Measurements from ENCODE around the gene HOXB6.

The HOXB6 gene

DNA sequence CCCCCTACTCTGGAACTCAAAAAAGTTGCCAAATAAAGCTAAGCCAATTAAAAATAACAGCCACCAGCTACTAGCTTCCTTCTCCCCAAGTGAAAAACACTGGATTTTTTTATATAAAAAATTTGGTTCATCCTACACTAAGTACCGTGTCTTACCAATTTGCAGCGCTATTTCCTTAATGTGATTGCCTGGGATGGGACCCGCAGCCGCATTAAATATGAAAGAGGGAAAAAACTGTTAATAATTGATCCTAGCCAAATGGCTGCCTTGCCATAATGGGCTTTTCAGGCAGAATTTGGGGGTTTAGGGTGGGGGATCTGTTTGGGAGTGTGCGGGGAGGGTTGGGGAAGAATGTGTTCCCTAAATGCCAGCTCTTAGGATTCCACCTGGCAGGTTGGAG is 19.3 kb upstream of the HOXB6 start:
- in situ Hi-C loops (cut with MboI; ENCODE audit: low sequenced_read_pairs), result no loop called here

DNA sequence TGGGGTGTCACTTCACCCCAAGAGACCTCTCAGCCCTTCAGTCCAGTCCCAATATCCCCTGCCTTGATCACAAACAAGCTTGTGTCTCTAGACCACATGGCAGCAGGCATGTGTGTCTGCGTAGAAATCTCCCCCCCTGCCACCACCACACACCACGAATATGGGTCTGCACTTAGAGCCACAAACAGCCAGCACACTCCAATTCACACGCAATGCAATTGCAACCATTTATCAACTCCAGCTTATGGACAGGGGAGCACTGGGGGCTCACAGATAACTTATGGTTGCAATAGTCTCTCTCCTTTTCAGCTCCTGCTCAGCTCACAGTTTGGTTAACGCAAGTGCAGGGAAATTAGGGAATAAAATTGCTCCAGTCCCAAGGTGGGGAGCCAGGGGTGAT is 18.8 kb upstream of the HOXB6 start:
- in situ Hi-C loops (cut with MboI; ENCODE audit: low sequenced_read_pairs), result no loop called here

DNA sequence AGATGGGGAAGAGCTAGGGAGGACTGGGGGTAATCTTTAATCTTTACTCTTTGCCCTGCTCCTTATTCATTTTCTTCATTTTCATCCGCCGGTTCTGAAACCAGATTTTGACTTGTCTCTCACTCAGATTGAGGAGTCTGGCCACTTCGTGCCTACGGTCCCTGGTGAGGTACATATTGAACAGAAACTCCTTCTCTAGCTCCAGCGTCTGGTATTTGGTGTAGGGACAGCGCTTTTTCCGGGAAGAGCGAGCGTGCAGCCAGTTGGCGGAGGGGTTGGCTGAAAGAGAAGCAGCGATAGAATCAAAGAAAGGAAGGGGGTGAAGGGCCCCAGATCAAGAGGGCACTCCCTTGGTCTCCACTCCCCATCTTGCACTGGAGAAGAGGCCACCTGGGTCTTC is 18.1 kb upstream of the HOXB6 start:
- in situ Hi-C loops (cut with MboI; ENCODE audit: low sequenced_read_pairs), result no loop called here

DNA sequence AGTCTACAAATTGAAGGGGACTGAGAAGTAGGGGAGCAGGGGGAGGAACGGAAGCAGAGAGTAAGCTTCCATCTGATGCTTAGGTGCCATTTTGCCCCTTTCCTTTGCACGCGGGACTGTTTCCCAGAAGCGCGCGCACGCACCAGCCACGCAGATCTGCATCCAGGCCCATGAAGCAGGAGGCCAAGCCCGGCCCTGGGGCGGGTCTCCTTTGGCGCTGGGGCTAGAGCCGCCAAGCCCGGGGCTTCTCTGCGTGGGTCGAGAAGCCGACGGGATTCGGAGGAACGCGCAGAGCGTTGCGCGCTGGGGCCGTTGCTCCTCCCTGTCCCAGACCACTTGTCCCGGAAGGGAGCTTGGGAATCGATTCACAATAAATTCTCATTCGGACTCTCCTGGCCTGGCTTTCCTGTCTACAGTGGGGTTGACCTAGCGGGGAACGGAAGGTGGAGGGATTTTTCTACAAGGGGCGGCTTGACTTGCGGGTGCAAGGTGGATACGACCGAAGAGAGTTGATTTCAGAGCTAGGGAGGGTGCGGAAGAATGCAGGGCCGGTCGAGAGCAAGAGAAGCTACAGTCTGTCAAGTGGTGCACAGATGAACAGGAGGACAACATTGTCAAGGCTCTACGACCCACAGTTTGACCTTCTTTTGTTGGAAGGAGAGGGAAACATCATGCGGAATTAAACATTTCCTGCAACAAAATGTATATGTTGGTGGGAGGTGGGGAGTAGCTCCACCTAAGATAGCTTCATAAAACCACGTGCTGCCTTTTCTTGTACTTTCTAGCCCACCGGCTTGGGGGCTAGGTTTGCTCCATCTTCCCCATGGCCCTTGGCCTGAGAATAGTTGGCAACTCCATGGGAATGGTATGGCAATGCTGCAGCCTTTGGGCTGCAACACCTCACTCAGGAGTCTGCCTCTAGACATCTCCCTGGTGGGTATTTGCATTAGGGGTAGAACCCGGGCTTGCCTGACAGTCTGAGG is 16.9 kb upstream of the HOXB6 start:
- in situ Hi-C loops (cut with MboI; ENCODE audit: low sequenced_read_pairs), result no loop called here

DNA sequence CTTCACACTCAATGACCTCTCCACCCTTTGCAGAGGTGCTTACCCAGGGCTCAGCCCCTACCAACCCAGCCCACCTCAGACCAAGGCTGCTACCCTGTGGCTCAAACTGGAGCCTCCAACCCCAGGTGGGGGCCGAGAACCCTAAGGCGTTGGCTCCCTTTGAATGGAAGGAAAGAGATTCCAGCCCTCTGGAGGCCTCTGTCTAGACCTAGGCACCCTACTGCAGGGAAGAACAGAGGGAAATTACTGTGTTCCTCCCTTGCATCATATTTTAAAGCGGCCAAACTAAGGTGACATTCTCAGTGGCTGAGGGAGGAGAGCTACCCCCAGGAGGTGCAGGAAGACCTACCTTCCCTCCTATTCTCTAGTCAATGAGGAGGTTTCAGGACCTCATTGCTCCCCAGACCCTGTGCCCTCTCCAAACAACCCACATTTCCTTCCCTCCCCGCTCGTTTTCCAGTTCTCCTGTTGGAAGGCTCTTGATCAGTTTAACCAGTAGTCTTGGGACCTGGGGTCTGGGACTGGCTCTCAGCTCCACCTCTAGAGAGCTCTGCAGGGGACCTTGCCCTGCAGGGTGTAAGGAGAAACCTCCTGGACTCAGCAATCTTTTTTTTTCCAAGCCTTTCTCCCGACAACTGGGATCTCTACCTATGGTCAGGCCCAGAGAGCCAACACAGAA is 15.8 kb upstream of the HOXB6 start:
- in situ Hi-C loops (cut with MboI; ENCODE audit: low sequenced_read_pairs), result no loop called here

DNA sequence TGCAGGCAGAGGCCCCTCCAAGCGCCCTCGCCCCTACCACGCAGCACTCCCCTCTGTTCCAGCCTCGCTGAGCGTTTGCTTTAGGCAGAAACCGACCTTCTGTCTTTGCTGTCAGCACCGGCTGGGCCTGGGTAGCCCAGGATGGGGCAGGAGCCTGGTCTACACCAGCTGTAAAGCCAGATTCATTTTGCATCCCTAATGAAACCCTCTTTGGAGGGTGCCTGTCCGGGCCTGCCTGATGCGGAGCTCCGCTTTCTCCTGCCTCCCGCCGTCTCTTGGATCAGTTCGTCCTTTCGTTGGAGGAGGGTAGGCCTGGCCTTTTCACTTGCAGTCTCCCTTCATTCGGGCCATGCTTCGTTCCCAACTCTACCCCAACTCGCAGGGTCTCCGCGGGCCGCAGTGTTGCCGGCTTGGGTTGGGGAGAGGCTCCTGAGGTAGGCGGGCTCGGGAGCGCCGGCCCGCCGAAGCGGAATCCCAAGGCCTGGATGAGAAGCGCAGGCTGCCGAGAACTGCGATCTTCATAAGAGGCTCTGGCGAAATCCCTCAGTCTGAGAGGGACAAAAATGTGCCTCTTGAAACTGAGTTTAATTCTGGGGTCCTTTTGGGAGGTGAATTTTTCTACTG is 15.2 kb upstream of the HOXB6 start:
- in situ Hi-C loops (cut with MboI; ENCODE audit: low sequenced_read_pairs), result no loop called here

DNA sequence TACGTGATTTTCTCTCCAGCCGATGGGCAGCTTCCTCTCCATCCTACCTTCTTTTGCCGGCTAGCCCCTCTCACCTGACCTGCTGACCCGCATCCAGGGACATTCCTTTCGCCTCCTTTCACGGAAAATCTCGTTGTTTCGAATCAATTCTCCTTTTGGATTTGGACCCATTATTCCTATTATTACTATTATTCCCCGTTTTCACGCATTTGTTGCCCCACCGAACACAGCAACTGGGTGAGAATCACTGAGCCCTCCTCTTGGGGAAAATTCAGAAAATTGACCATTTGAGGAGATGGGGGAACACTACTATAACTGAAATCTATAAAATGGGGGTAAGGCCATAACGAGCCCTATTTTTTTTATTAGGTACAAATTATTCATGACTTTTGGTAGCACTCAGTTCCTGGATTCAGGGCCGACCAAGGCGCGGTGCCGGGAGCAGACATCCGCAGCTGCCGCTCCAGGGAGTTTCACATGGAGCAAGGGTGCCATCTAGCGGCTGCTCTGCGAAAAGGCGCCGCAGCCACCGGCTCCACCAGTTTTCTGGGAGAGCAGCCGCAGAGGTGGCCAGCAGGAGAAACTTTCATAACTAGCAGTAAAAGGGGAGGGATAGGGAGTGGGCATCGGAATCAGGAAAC is 13.6 kb upstream of the HOXB6 start:
- in situ Hi-C loops (cut with MboI; ENCODE audit: low sequenced_read_pairs), result no loop called here

DNA sequence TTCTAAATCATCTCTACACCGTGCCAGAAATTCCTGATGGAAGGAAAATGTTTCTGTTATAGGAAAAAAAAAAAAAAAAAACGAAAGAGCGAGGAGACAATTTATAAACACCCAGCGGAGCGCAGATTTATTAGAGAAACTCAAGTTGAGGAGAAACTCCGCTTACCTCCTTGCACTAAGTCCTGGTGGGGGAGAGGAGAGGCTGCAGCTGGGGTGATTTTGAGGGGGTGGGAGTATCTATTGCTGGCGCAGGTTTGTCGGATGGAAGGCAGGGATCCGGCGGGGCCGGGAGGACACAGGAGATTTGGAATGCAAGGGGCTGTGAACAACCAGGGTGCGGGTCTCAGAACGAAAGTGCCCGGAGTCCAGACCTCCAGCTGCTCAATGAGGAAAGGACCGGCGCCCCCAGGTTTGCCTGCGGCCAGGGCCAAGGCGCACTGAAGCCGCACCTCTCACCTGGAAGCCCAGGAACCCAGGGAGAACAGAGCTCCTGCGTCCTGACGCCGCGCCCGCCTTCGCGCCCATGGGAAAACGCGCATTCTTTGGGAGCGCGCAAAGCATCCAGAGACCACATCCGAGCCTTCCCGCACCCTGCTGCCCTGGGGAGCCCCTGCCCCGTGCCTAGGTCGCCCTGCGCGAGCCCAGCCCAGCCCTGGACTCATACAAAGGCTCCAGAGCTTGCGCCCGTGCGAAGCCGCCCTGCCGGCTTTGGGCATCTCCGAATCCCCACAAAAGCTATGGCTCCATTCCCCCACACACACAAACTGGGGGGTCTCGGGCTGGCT is 12.9 kb upstream of the HOXB6 start:
- in situ Hi-C loops (cut with MboI; ENCODE audit: low sequenced_read_pairs), result no loop called here

DNA sequence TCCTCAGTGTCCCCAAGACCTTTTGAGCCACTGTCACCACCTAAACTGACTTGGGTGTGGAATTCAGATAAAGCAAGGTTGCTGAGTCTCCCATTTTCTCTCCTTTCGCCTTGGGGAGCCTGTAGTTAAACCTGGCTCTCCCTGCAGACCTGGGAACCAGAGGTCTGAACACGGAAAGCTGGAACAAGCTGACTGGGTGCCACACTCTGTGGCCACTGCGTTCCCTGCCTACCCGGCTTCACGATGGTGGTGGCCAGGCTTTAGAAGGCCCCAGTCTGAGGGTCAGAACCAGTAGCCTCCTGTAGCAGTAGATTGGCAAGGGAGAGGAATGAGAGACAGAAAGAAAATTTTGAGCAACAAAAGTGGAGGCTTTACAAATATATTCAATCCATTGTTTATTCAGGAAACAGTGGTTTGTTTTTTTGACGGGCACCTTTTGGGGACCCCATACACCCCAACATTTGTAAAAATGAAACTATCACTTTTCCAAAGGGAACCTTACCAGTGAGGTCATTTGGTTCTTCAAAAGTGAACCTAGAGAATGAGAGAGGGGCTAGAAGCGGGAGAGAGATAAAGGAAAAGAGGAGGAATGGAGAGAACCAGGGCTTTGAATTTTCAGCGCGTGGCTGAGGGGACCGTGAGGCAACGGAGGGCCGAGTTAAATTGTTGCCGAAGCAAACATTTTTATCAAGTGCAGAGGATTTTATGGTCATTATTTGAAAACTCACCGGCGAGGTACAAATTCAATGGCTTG is 12.1 kb upstream of the HOXB6 start:
- in situ Hi-C loops (cut with MboI; ENCODE audit: low sequenced_read_pairs), result no loop called here

DNA sequence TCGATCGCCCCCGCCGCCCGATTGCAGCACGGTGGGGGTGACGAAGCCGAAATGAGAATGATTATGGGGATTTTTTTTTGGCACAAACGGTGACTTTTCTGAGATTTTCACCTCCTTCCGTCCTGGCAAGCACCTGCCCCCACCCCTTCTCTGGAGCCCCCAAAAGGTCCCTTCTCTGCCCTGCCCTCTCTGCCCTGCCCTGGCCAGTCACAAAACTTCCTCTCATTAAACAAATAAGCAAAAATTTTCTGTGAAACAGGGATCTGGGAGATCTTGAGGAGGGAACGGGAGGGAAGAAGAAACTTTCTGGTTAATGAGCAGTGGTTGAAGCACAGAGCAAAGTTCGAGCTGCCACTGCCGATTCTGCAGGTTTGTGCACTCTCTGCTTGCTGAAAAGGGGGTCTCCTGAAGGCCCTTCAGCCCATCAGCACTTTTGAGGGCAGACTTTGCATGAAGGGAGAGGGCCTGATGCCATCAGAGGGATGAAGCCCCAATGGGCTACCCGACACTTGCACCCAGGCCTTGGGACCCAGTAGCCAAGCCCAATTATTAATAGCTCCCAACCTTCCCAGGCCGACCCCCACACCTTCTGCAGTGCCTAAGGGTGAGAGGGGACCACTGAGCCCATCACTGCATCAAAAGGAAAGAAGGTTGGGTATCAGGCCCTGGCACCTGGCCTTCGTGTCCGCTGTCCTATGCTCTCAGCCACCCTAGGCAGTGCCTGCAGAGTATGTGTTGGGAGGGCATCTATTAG is 11.4 kb upstream of the HOXB6 start:
- in situ Hi-C loops (cut with MboI; ENCODE audit: low sequenced_read_pairs), result no loop called here

DNA sequence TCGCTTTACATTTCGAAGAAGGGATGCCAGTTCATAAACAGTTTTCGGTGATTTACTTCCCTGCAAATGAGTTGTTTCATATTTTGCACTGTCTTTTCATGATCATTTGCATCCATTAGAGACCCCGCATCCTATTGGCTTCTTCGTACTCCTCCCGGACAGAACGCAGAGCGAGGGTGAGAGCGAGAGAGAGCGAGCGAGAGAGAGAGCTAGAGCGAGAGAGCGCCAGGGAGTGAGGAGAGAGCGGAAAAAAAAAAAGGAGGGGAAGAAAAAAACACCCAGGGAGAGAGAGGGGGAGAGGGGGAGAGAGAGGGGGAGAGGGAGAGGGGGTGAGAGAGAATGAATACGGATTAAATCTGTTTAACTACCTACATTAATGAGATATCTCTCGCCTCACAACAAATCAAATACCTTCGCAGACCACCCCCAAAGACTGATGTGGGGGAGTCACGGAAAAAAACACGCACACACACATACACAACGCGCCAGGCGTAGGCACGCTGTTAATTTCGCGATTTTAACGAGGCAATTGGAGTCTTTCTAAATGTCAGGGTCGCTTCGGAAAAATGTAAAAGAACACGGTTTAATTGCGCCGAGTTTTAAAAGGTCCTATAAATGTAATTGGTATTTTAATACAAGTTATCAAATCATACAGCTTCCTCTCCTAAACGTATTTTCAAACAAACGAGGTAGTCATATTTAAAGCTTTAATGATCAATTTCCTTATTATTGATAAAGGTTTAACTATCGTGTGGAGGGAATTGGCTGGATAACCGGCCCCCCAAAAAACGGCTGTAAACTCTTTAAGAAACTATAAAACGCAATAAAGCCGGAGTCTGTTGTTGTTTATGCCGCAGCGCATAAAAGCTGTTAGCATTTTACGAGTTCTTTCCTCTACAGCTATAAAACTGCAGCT is 10.5 kb upstream of the HOXB6 start, which contains the start of gene HOXB8:
TSS of gene HOXB8 (minus strand) at position 246 of the 916 bp plus-strand sequence. CDS start 588 bp downstream, outside the sequence.
- in situ Hi-C loops (cut with MboI; ENCODE audit: low sequenced_read_pairs), result no loop called here

DNA sequence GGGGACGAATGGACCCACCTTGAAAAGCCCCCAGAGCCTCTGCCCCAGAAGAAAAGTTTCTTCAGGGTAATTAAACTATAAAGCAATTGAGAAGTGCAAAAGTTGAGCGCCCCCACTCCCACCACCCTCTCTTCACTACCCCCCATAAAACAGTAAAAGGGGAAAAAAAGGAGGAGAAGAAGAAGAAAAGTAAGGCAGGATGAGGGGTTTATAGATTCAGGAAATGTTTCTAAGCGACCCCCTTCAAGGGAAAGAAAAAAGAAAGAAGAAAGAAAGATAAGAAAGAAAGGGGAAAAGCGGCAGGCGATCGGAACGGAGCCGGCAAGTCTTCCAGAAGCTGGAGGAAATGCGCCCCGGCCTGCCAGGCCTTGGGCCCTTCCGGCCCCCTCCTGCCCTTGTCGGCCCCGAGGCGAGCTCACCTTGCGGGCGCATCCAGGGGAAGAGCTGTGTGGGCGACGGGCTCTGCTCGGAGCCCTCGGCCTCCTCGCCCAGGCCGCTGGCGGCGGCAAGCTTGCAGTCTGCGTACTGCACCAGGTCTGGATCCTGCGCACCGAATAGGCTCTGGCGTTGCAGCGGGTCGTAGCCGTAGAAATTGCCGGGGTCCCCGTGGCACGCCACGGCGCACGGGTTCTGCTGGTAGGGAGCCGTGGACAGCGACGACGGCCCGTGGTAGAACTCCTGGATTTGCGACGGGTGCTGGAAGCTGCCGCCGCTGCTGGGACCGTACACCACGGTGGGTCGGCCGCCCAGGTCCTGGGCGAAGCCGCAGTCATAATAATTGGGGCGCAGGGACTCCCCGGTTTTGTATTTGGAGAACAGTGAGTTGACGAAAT is 9.3 kb upstream of the HOXB6 start:
- in situ Hi-C loops (cut with MboI; ENCODE audit: low sequenced_read_pairs), result no loop called here

DNA sequence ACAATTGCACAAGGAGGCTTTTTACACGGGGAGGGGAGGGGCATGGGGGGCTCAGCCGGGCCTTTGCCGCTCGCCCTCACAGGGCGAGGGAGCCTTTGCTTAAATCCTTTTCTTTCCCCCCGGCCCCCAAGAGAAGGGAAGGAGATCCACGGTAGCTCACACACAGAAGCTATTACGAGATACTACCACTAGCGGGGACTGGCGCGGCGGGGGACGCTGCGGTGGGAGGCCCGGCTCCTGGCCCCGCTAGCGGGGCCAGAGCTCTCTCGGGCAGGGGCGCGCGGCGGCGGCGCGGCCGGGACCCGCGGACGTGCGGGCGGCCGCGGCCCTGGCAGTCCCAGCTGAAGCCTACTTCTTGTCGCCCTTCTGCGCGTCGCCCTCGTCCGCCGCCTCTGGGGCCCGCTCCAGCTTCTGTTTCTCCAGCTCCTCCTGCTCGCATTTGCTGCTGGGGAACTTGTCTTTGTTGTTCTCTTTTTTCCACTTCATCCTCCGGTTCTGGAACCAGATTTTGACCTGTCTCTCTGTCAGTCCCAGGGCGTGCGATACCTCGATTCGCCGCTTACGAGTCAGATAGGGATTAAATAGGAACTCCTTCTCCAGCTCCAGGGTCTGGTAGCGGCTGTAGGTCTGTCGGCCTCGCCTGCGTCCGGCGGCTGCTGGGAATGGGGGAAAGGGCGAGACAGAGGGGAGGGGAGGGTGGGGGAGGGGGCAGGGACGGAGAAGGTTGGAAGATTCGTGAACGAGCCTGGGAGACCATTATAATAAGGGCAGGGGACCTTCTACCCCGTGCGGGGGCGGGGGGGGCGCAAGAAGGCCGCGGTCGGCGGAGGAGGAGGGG is 8.3 kb upstream of the HOXB6 start:
- in situ Hi-C loops (cut with MboI; ENCODE audit: low sequenced_read_pairs), result no loop called here

DNA sequence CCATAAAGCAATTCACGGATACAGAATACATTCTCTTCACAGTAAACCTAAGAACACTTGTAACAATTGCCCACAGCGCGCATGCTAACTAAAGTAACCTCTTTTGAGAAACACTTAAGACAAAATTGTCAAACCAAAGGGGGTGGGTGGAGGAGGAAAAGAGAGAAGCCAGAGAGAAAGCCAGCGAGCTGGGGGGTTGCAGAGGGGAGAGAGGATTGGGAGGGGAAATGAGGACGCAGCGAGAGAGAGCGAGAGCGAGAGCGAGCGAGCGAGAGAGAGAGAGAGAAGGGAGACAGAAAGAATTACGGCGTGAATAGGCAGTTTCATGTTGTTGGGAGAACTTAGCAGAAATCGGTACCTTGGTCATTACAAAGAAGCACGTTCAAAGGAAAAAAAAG is 7.7 kb upstream of the HOXB6 start:
- in situ Hi-C loops (cut with MboI; ENCODE audit: low sequenced_read_pairs), result no loop called here

DNA sequence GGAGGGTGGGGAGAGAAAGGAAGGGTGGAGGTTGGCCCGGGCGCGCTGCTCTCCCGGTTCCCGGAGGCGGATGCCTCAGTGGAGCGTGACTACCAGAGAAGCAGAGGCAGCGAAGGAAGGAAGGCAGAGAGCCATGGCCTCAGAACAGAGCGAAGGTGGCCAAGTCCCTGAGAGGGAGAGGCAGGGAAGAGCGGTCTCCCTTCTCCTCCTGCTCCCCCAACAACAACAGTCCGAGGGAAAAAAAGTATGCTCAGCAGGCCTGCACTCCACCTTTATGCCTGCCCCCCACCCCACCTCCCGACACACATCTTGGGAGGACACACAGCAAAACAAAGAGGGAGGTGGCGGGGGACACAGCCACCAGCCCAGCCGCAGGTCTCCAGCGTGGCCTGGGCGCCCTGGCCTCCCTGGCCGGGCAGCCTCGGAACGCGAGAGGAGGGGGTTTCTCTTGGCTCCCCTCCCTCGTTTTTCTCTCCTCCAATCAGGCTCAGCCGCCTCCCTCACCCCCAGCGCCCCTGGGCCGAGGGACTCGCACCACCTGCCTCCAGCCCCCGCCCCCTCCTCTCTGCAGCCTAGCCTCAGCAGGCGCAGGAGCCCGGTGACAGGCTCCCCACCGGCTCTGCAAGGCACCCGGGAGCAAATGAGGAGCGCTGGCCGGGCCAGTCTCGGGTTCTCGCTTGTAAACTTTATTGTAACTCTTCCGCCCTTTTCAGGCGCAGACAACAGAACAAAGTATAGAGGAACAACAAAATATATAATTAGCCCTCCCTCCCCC is 7.1 kb upstream of the HOXB6 start:
- in situ Hi-C loops (cut with MboI; ENCODE audit: low sequenced_read_pairs), result no loop called here
